Activated CD8-positive, alpha-beta memory T cell treated with anti-CD3 and anti-CD28 coated beads for 4 hours (primary cell): ENCODE data around the gene HSD17B14.
"Not testable (repeated sequence)": the region's sequence is repeated elsewhere in the genome, so short reads cannot be mapped to it uniquely, and the experiment has no call there.

Source experiments
- DNase-seq, 2 donors: peaks; one replicate each; pipeline ENCODE4 v3.0.0-alpha.2; 2020; ENCODE audit warnings: low read depth in 2 of 2

The HSD17B14 gene

DNA sequence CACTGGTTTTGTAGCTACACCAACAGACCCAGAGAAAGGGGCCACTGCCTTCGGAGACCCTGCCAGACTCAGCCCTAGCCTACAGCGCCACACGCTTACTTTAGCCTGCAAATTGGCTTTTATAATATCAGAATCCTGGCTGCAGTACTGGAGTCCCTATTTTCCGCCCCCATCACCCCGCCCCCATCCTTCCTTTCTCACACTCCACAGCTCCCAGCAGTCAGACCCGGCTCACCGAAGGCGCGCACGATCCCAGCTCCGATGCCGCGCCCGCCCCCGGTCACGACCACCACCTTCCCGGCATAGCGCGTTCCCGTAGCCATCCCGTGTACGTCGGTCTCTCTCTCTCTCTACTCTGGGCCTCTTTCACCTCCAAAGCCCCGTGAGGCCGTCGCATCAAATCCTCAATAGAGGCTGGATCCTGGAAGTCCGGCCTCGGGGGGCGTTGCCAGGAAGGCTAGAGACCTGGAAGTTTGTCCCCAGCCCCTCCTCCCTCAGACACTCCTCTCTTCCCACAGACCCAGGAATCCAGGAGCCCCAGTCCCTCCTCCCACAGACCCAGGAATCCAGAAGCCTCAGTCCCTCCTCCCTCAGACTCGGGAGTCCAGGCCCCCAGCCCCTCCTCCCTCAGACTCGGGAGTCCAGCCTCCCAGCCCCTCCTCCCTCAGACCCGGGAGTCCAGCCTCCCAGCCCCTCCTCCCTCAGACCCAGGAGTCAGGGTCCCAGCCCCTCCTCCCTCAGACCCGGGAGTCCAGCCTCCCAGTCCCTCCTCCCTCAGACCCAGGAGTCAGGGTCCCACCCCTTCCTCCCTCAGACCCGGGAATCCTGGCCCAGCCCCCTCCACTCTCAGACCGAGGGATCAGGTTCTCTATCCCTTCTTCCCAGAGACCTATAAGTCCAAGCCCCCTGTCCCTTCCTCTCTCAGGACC, at the start of gene HSD17B14:
Gene HSD17B14 (minus strand): TSS at position 403 of the 929 bp plus-strand sequence. CDS start 80 bp downstream, at position 323.
- DNase-seq: no peak

DNA sequence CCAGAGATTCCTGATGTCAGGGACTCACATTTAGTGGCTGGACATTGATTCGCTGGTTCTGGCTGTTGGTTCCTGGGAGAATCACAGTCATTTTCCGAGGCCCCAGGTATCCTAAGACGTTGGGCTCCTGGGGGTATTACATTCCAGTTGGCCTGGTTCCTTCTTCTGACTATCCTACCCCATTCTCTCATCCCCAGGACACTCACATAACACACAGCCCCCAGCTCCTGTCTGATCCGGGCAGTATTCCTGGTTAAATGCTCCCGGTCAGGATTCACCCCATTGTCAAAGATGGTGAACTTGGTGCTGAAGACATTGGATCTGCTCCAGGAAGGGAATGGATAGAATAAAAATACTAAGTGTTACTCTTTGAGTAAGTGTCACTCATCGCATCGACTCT, 47.4 kb upstream of the HSD17B14 start:
- no peak for DNase-seq

GRCh38 chr19:48881741-48882657, 45.7 kb upstream of the HSD17B14 start:
- DNase-seq: no peak

- not testable (repeated sequence) for DNase-seq
Measured at GRCh38 chr19:48879696-48880095, 43.4 kb upstream of the HSD17B14 start.

DNA sequence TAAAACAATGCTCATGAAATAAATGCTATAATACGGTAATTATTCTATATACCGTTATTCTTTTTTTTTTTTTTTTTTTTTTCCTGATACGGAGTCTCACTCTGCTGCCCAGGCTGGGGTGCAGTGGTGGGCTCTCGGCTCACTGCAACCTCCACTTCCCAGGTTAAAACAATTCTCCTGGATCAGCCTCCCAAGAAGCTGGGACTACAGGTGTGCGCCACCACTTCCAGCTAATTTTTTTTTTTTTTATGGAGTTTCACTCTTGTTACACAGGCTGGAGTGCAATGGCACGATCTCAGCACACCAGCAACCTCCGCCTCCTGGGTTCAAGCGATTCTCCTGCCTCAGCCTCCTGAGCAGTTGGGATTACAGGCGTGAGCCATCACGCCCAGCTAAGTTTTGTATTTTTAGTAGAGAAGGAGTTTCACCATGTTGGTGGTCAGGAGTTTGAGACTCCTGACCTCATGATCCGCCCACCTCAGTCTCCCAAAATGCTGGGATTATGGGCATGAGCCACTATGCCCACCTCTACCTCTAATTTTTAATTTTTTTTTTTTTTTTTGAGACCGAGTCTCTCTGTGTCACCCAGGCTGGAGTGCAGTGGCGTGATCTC, 42.8 kb upstream of the HSD17B14 start:
- no peak for DNase-seq

DNA sequence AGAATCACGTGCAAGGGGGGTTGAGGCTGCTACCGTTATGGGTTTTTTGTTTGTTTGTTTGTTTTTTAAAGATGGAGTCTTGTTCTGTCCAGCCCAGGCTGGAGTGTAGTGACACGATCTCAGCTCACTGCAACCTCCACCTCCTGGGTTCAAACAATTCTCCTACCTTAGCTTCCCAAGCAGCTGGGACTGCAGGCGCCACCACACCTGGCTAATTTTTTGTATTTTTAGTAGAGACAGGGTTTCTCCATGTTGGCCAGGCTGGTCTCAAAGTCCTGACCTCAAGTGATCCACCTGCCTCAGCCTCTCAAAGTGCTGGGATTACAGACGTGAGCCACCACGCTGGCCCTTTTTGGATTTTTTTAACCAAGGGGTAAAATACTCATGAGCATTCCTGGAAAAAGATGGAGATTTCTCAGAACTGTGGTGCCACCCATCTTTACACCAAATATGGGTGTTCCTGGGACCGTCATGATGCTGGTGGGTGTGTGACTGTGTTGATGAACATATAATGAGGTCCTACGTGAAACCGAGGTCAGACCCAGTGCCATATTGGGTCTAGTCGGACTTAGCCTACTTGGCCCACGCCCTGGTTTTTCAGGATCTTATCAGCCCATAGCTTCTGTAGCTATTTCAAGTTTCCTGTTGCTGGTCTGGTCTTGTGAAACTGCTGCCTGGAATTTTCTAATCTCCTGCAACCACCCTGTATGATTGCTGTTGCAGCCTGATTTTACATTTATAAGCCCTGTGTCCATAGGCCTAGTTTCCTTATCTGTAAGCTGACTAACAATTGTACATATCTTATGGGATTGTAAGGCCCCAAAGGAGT, 42.1 kb upstream of the HSD17B14 start:
- DNase-seq: no peak

DNA sequence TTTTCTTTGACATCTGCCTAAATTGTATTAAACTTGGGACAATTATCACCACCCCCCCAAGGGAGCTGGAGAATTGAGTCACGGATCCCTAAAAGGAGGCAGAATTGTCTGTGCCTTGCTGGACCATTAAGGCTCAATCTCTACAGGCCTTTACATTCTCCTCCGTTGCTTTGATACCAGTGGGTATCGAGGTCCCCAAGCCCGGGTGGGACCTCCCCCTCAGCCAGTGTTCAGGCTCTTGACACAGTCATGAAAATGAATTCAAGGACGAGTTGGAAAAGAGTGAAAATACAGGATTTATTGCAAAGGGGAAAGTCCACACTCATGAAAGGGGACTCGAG, 41.5 kb upstream of the HSD17B14 start:
- no peak for DNase-seq

DNA sequence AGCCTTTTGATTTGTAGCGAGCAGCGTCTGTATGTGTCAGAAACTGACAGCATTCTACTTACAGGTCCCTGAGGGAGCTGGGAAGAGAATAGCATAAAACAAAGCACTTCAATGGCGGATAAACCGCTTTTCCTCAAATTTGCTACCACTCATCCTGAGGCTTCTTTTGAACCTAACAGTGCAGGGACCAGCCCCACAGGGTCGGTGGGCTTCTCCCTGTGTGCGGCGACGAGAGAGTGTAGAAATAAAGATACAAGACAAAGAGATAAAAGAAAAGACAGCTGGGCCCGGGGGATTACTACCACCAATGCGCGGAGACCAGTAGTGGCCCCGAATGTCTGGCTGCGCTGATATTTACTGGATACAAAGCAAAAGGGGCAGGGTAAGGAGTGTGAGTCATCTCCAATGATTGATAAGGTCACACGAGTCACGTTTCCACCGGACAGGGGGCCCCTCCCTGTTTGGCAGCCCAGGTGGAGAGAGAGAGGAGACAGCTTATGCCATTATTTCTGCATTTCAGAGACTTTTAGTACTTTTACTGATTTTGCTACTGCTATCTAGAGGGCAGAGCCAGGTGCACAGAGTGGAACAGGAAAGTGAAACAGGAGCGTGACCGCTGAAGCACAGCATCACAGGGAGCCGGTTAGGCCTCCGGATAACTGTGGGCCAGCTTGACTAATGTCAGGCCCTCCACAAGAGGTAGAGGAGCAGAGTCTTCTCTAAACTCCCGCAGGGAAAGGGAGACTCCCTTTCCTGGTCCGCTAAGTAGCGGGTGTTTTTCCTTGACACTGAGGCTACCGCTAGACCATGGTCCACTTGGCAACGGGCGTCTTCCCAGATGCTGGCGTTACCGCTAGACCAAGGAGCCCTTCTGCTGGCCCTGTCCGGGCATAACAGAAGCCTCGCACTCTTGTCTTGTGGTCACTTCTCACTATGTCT, 40.0 kb upstream of the HSD17B14 start:
- DNase-seq: not testable (repeated sequence)

DNA sequence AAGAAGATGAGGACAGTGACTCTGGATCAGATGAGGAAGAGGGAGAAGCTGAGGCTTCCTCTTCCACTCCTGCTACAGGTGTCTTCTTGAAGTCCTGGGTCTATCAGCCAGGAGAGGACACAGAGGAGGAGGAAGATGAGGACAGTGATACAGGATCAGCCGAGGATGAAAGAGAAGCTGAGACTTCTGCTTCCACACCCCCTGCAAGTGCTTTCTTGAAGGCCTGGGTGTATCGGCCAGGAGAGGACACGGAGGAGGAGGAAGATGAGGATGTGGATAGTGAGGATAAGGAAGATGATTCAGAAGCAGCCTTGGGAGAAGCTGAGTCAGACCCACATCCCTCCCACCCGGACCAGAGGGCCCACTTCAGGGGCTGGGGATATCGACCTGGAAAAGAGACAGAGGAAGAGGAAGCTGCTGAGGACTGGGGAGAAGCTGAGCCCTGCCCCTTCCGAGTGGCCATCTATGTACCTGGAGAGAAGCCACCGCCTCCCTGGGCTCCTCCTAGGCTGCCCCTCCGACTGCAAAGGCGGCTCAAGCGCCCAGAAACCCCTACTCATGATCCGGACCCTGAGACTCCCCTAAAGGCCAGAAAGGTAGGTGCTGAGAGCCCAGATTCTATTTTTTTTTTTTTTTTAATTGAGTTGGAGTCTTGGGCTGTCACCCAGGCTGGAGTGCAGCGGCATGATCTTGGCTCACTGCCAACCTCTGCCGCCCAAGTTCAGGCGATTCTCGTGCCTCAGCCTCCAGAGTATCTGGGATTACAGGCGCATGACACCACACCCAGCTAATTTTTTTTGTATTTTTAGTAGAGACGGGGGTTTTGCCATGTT, 38.2 kb upstream of the HSD17B14 start:
- no peak for DNase-seq

GRCh38 chr19:48873476-48874302, 37.4 kb upstream of the HSD17B14 start:
- DNase-seq: no peak

GRCh38 chr19:48872884-48873475, 36.7 kb upstream of the HSD17B14 start:
- DNase-seq: peak; percentile 51 to 61

- DNase-seq: peak; percentile 95 to 99
Measured at GRCh38 chr19:48872182-48872883, 36.0 kb upstream of the HSD17B14 start, which contains the start of gene PPP1R15A. PPP1R15A (plus strand) TSS chr19:48872421; CDS start chr19:48873234, 813 bp downstream.

GRCh38 chr19:48871471-48872181, 35.3 kb upstream of the HSD17B14 start:
- not testable (repeated sequence) for DNase-seq

- no peak for DNase-seq
Measured at GRCh38 chr19:48870048-48870447, 33.8 kb upstream of the HSD17B14 start.

DNA sequence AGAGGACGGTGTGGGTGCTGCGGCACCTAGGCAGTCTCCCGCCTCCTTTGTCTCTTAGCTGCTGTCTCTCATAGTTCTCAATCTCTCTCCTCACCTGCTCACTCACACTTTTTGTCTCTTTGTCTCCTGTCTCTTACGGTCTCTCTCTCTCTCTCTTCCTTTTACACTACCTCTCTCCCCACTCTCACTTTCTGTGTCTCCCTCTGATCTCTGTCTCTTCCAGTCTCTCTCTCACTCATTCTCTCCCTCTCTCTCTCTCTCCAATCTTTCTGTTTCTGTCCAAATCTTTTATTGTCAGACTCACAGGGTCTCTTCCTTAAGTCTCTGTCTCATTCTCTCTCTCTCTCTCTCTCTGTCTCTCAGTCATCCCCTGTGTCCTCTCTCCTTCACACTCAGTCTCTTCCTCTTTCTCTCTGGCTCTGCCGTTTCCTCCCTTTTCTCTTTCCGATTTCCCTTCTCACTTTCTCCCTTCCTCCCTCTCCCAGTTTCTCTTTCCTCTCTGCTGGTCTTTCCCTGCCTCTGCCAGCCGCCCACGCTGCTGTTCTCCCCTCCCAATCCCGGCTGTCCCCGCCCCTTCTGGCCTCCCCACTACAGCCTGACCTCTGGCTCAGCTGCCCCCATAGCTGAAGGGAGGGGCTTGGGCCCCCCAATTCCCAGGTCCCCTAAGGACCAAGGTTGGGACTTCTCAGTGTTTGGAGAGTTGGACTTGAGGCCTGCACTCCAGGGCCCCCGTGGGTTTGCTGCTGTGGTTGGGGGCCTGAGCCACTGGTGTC, 32.0 kb upstream of the HSD17B14 start, which contains the start of gene PLEKHA4:
Gene PLEKHA4 (minus strand): TSS at position 504 of the 773 bp plus-strand sequence. CDS start 997 bp downstream, outside the sequence.
- no peak for DNase-seq
